Panc1 (cell line): ENCODE data around the gene NEB. TPM values are rescaled to one million over a fixed set of nuclear protein-coding genes. Genes with fewer than 3 reads are reported as not detected.

Experiments
- ATAC-seq: fragments of 200-7000 bp; cut with Tn5 transposase; 2 replicates; pipeline ENCODE4 v1.9.1; 2020; ENCODE audit warnings: mild to moderate bottlenecking, moderate library complexity
- BruUV-seq: library from RNA; stranded (reverse); fragments of 400-500 nt; replicated peaks from 2 replicates; lab custom pipeline; 2021; lab: Mats Ljungman, UMichigan
- CTCF ChIA-PET: fragments of 300-600 bp; sonication (Branson Sonifier 250); formaldehyde crosslinking; loops from one replicate; lab custom pipeline; 2022; ENCODE audit warnings: antibody characterized with exemption; lab: Charles Lee
- POLR2A ChIA-PET: fragments of 300-600 bp; sonication (Branson Sonifier 250); formaldehyde crosslinking; loops from one replicate; lab custom pipeline; 2022; ENCODE audit warnings: antibody characterized with exemption; lab: Charles Lee
- DNase-seq: peaks from one replicate; pipeline ENCODE4 v3.0.0-alpha.2; 2010; ENCODE audit warnings: low read depth, low spot score
- H3K27ac ChIP-seq: 2 replicates; pipeline ENCODE4 v1.5.1; 2011; ENCODE audit warnings: mild to moderate bottlenecking, low read length, inconsistent platforms
- H3K27me3 ChIP-seq: fragments of 200-500 bp; sonication (Bioruptor generic); 2 replicates; pipeline ENCODE4 v1.6.0; 2014; ENCODE audit warnings: low read length, inconsistent platforms; ENCODE audit not compliant: control insufficient read depth, insufficient read depth
- H3K36me3 ChIP-seq: fragments of 200-500 bp; sonication (Bioruptor generic); 2 replicates; pipeline ENCODE4 v1.5.1; 2014; ENCODE audit warnings: inconsistent platforms, mild to moderate bottlenecking, low read length, moderate library complexity; ENCODE audit not compliant: control insufficient read depth, insufficient read depth
- H3K4me1 ChIP-seq: 2 replicates; pipeline ENCODE4 v1.5.1; 2011; ENCODE audit warnings: inconsistent platforms, mild to moderate bottlenecking, low read length, moderate library complexity; ENCODE audit not compliant: control insufficient read depth, insufficient read depth
- H3K4me3 ChIP-seq, 2 experiments: 2 replicates each; pipeline ENCODE4 v1.5.1; 2011 to 2012; ENCODE audit warnings: low read depth in 2 of 2, low read length in 2 of 2, mild to moderate bottlenecking in 2 of 2, inconsistent platforms in 1 of 2, moderate library complexity in 1 of 2
- H3K9me3 ChIP-seq: fragments of 200-500 bp; sonication (Bioruptor generic); 2 replicates; pipeline ENCODE4 v1.5.1; 2014; ENCODE audit warnings: low read depth, mild to moderate bottlenecking, inconsistent platforms, low read length, moderate library complexity; ENCODE audit not compliant: control insufficient read depth, insufficient read depth
- CTCF ChIP-seq: fragments of 450-650 bp; IDR thresholded peaks from 2 replicates; pipeline ENCODE4 v1.5.1; 2017; ENCODE audit warnings: mild to moderate bottlenecking
- POLR2AphosphoS5 ChIP-seq: IDR thresholded peaks from 2 replicates; pipeline ENCODE4 v1.6.1; 2012; ENCODE audit warnings: mild to moderate bottlenecking, low read depth, low read length, moderate library complexity
- REST ChIP-seq, 2 experiments: IDR thresholded peaks; 2 replicates each; pipeline ENCODE4 v1.6.1; 2011 to 2012; ENCODE audit warnings: low read depth in 2 of 2, control low read depth in 1 of 2, low read length in 1 of 2, mild to moderate bottlenecking in 1 of 2, moderate library complexity in 1 of 2; ENCODE audit not compliant: insufficient read depth in 1 of 2
- SIN3A ChIP-seq: IDR thresholded peaks from 2 replicates; pipeline ENCODE4 v1.6.1; 2012; ENCODE audit warnings: low read depth, mild to moderate bottlenecking, low read length, moderate library complexity, borderline replicate concordance; ENCODE audit not compliant: insufficient read depth
- TCF7L2 ChIP-seq: IDR thresholded peaks from 2 replicates; pipeline ENCODE4 v1.6.1; 2011; ENCODE audit warnings: mild to moderate bottlenecking, low read depth, low read length, inconsistent platforms
- in situ Hi-C: cut with HindIII; loops from 2 replicates; pipeline ENCODE4 v1.10.0; 2016; ENCODE audit warnings: low sequenced_read_pairs, low pct_unique_long_range_greater_than_20kb
- intact Hi-C: fragments of 100-400 bp; cut with micrococcal nuclease; formaldehyde crosslinking; loops from one replicate; pipeline ENCODE4 v1.10.0; 2022; ENCODE audit not compliant: unreplicated experiment
- total RNA-seq: library from RNA; stranded (reverse); gene quantifications from one replicate; pipeline ENCODE4 v1.2.1, GENCODE V29; 2021; ENCODE audit not compliant: unreplicated experiment

NEB gene
- total RNA-seq, 1 experiment from 2014 or later: 0.10 TPM

- TF ChIP-seq REST (IDR thresholded peaks at IDR 0.05; ENCODE audit: insufficient read depth in 1 of 2, low read depth in 2 of 2, low read length in 1 of 2): no peak
- no peak for TF ChIP-seq TCF7L2
- no peak for TF ChIP-seq CTCF
- no peak for TF ChIP-seq POLR2AphosphoS5
- no peak for TF ChIP-seq SIN3A
- H3K36me3 ChIP-seq: peaks cover 74% of the 10 kb centered on the region
- no peaks in the 10 kb centered on the region for H3K4me1 ChIP-seq
- DNase-seq: no peak
- H3K27ac ChIP-seq: no peak overlapping the region
- no TSS peak for BruUV-seq
- H3K9me3 ChIP-seq: no peaks in the 10 kb centered on the region
- POLR2A ChIA-PET: no interaction called here
- in situ Hi-C loops (no loop called here), intact Hi-C loops (no loop called here)
- ATAC-seq: no peak
- no peak overlapping the region for H3K4me3 ChIP-seq
- CTCF ChIA-PET: no interaction called here
- H3K27me3 ChIP-seq: no peaks in the 10 kb centered on the region
These were observed 274.9 kb downstream of the NEB start for GRCh38 chr2:151459358-151459757.

GRCh38 chr2:151439127-151439526 is 295.1 kb downstream of the NEB start:
- ChIA-PET POLR2A (no interaction called here), CTCF (no interaction called here)
- no peak for TF ChIP-seq TCF7L2
- no peak for TF ChIP-seq SIN3A
- TF ChIP-seq POLR2AphosphoS5: no peak
- no peak for TF ChIP-seq REST (IDR thresholded peaks at IDR 0.05; ENCODE audit: insufficient read depth in 1 of 2, low read depth in 2 of 2, low read length in 1 of 2)
- no peak for TF ChIP-seq CTCF
- in situ Hi-C loops: no loop called here
- intact Hi-C loops: no loop called here
- Histone ChIP-seq H3K4me3 (no peak overlapping the region), H3K27ac (no peak overlapping the region), H3K27me3 (no peaks in the 10 kb centered on the region), H3K4me1 (no peaks in the 10 kb centered on the region), H3K36me3 (peaks cover 64% of the 10 kb centered on the region), H3K9me3 (no peaks in the 10 kb centered on the region)
- no TSS peak for BruUV-seq
- no peak for ATAC-seq
- DNase-seq: no peak
